GM19035 (cell line): ENCODE measurements around the gene C9orf85.
A peak's percentile ranks its signal among the peaks of the same experiment; 100 is the strongest.
"Not testable (repeated sequence)": the region's sequence is repeated elsewhere in the genome, so short reads cannot be mapped to it uniquely, and the experiment has no call there.

Experiments used
- ATAC-seq: cut with Tn5 transposase; IDR thresholded peaks from one replicate; pipeline ENCODE4 v1.9.1; 2021; ENCODE audit not compliant: unreplicated experiment

C9orf85 gene

DNA sequence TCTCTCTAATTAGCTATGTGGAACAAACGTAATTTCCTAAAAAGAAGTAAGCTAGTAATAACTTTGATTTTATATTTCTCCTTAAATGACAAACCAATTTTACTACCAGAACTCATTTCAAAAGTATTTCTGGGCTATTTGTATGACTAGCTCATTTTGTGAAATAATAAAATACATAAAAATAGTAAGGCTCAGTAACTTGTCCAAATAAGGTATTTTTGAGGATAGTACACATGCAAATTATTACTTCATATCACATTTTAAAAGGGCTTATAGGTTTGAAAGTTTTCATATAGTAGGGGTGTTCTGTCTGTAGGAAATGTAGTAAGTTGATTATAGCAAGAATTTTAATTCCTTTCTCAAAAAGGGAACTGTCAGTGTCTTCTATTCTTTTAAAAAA is 26.5 kb downstream of the C9orf85 start:
- ATAC-seq: no peak

DNA sequence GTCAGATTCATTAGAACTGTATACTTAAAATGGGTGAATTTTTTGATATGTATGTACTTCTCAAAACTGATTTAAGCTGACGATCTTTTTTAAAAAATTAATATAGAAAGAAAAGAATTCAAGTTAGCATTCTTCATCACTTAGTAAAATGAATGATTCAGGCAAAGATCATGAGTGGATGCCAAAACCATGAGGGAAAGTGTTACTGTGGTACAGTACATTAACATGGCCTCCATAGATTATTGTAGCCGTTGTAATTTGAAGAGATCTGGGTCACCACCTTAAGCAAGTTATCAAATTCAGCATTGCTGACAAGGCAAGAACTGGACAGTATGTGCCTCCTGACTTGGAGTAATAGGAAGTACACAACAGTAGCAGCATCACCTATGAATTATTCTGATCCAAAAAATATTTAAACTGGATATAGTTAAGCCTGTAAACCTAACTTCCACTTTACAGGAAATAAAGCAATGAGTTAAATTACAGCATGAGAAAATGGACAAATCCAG is 29.7 kb downstream of the C9orf85 start:
- no peak for ATAC-seq

DNA sequence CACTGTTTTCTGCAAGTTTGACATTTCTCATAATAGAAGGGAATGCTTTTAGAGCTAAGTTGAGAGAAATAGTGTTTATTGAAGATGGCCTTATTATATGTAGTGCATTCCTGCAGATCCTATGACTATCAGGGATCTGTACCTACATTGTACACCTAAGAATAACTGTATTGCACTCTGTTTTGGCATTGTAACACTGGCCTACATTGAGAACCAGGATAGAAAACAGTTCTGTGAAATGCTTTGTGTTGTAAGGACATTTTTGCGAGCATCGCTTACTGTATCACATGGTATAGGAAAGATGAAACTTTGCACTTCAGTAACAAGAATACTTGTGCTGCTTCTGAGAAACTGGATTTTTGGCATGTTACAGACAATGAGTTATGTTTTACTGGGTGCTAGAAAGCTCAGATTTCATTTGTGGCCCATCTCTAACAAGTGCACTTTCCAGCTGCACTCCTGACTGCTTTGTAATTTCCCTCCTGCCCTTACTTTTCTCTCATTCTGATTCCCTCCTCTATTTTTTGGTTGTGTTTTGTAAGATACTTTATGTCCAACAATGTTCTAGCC is 30.6 kb downstream of the C9orf85 start:
- ATAC-seq: no peak

DNA sequence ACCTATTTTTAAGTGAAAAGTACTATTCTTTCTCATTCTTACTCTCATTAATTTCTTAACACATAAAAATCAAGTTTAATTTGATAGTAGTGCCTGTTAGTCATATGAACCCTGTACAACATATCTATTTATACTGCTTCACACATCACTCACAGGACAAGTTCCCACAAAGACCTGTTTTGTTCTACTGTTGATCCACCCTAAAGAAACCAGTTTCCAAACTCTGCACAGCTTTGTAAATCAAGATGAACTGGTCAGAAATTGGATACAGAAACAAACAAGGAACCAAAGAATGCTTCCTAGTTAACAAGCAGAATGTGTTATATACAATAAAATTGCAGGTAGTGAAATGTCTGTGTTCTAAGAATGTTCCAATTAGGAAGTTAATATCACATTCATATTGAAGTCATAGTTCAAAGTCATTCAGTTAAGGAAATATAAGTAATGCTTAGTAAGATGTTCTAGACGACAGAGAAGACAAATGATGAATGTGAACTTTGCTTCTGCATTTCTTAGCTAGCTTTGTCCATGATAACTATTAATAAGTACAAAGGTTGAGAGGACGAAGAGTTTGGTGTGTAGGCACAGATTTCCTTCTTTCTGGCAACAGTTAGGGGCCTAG is 33.4 kb downstream of the C9orf85 start:
- ATAC-seq: no peak

- not testable (repeated sequence) for ATAC-seq
Observed at GRCh38 chr9:71954652-71955051, 43.2 kb downstream of the C9orf85 start.

- ATAC-seq: peak; percentile 64
Observed at GRCh38 chr9:71955300-71955915, 44.0 kb downstream of the C9orf85 start.

DNA sequence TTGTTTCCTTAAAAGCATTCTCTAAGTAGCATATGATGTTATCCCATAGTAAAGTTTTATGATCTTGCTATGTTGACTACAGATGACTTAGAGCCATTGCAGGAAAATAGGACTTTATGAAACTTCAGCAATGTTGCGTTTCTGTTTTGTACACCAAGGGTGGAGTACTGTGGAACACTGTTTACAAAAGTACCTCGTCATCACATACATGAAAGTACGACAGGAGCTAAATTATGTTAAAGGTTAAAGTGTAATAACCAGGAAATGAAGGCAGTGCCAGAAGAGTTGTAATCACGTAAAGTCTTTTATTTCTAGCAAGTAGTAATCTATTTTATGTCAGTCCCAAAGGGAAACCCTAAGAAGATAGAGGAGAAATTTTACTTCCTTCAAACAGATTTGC is 50.9 kb downstream of the C9orf85 start:
- ATAC-seq: no peak

- not testable (repeated sequence) for ATAC-seq
Observed at GRCh38 chr9:71963471-71963996, 52.1 kb downstream of the C9orf85 start.

GRCh38 chr9:71965403-71965802 is 54.0 kb downstream of the C9orf85 start:
- ATAC-seq: no peak

- ATAC-seq: no peak
Observed at GRCh38 chr9:71966601-71967000, 55.2 kb downstream of the C9orf85 start.

DNA sequence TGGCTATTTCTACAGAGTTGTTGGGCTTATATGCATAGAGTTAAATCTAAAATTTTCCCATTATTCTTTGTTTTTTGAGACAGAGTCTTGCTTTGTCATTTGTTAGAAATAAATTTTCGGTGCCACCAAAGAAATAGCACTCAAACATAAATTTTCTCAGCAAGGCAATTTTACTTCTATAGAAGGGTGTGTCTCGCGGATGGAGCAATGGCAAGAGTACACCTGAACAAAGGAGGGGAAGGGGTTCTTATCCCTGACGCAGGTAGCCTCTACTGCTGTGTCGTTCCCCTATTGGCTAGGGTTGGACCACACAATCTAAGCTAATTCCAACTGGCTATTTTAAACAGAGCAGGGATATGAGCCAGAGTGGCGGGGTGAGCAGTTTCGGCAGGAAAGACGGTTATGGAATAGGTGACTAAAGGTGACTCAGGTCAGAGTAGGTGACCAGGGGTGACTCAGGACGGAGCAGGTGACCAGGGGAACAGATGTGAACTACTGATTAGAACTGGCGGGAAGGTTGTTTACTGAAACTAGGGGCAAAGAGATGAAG is 57.2 kb downstream of the C9orf85 start:
- ATAC-seq: no peak

DNA sequence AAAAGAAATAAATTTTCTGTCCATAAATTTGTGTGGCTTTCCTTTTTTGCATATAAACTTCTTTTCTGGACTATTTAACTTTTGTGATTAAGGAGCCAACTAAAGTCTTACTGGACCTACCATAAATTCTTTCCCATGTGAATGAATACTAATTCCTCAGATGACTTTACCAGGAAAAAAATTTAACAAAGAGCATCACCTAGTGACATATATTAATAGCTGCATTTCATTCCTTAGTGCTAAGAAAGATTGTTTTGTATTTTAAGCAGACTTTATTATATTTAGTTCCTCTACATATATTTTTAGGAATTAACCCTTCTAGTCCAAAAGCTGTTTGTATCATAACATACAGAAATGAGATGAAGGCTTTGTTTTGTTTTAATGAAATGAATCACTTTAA is 64.4 kb downstream of the C9orf85 start:
- no peak for ATAC-seq

GRCh38 chr9:71977003-71977402 is 65.6 kb downstream of the C9orf85 start:
- ATAC-seq: no peak

DNA sequence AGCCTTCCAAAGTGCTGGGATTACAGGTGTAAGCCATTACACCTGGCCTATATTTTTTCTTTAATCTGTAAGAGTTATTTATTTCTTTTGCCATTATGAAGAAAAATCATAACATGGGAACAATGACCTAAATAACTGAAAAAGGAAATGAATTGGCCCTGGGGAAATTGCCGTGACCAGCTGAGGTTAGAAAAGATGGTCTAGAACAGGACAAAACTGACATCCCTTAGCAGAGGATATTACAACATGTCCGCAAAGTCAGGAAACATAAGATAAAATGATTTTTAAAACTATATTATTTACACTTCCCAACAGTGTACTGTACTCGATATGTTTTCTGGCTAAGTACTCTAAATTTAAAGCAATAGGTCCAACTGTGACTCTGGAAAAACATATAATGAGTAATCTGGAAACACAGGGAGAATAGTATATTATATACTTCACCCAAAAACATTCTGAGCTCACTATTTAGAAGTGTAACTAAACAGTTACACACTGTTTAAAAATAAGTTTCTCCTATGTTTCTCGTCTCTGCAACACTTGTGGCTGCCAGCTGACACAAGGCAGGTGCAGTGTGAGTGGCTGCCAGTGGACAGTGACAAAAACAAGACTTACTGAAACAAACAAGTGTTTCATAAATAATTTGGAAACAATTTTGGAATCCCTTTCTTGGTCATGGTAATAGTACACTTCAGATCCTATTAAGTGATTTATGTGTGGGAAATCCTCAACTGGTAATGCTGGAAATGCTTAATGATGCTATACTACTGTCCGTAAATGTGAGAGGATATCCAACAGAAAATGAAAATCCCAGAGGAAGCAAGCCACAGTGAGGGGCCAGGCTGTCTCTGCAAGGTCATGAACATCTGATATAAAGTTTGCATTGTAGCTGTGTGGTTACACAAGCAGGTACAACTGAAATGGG is 69.1 kb downstream of the C9orf85 start:
- no peak for ATAC-seq

DNA sequence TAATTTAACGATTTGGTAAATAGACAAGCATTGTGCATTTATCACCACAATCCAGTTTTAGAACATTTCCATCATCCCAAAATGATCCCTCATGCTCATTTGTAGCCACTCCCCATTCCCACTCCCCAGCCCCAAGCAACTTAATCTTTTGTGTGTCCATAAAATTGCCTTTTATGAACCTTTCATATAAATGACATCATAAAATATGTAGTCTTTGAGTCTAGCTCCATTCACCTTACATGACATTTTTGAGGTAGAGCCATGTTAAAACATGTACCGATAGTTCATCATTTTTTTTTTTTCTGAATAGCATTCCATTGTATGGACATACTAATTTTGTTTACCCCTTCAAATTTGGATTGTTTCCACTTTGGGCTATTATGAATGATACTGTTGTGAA is 70.5 kb downstream of the C9orf85 start:
- no peak for ATAC-seq

DNA sequence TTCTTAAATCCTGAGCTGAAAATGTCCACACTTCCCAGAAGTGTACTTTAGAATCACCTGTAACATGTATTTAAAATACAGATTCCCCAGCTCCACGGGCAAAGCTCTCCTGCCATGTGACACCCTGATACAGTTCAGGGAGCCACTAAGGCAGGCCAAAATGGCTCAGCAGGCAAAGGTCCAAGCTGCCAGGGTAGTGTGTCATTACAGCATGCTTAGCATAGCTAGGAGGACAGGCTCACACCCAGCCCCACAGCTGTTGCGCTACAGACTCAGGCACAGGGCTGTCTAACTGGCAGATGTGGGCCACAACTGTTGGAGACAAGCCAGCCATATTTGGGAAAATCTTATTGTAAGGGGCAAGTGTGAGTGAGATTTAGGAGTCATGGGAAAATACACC is 73.0 kb downstream of the C9orf85 start:
- ATAC-seq: no peak

GRCh38 chr9:71984831-71985281 is 73.4 kb downstream of the C9orf85 start:
- no peak for ATAC-seq

DNA sequence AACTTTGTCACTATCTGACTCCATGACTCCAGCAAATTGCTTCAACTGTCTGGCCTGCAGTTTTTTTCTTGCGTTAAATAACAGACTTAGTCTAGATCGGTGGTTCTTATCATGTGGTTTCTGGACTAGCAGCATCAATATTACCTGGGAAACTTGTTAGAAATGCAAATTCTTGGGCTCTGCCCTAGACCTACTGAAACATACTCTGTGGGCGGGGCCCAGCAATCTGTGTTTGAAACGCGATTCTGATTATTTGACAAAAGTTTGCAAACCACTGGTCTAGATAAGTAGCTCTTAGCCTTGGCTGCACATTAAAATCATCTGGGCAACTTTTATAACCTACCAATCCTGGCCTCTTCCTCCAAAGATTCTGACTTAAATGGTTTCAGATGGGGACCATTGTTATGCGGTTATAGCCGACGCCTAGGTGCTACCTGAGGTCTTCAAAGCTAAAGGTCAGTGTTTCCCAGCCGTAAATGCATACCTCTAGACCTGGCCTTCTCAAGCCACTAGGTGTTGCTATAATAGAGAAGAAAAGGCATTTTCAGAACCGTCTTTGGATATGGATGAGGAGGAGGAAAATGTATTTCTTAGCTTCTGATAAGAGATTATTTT is 74.0 kb downstream of the C9orf85 start:
- ATAC-seq: no peak

DNA sequence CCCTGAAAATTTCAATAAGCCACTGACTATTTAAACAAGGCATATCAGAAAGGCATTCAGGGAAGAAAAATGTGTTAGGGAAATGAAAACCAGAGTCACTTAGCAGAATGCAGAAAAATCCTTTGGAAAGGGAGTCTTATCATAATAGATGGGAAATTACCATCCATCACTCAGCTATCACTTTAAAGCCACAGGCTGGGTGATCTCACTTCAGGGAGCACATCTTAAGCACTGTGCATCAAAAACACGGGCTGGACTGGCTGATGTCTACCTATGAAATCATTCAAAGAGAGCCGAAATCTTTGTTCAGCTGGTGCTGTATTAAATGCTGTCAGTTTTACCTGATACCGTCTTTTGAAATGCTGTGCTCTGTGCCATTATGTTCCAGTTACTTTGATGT is 75.5 kb downstream of the C9orf85 start:
- ATAC-seq: no peak
